Measurements from ENCODE around the gene BOLL.
"Not testable (repeated sequence)": the region's sequence is repeated elsewhere in the genome, so short reads cannot be mapped to it uniquely, and the experiment has no call there.

Gene BOLL

GRCh38 chr2:197798187-197798586 lies 13.1 kb upstream of the BOLL start:
- no peak for DNase-seq (ENCODE audit: low read depth, low spot score)

GRCh38 chr2:197795277-197795676 lies 10.2 kb upstream of the BOLL start:
- no peak for DNase-seq (ENCODE audit: low read depth, low spot score)

- no peak for DNase-seq (ENCODE audit: low read depth, low spot score)
These were observed 8.3 kb upstream of the BOLL start for GRCh38 chr2:197793456-197793855.

GRCh38 chr2:197786010-197786877 lies 1.1 kb upstream of the BOLL start:
- DNase-seq (ENCODE audit: low read depth, low spot score): peak; percentile 82

DNA sequence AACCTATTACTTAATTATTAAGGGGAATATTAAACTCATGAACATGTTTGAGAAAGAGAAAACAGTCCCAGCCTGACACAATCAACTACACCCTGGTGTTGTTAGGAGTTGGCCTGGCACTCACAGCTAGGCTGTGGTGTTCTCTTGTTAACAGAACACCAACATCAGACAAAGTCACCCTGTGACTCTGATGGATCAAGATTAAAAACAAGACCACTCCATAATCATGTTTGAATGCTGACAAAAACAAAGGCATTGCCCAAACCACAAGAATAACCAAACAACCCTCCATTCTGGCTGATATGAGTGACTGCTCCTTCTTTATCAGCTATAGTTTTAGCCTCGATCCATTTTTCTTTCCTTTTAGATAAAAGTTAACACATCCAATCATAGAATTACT lies 3.0 kb downstream of the BOLL start:
- DNase-seq (ENCODE audit: low read depth, low spot score): no peak

DNA sequence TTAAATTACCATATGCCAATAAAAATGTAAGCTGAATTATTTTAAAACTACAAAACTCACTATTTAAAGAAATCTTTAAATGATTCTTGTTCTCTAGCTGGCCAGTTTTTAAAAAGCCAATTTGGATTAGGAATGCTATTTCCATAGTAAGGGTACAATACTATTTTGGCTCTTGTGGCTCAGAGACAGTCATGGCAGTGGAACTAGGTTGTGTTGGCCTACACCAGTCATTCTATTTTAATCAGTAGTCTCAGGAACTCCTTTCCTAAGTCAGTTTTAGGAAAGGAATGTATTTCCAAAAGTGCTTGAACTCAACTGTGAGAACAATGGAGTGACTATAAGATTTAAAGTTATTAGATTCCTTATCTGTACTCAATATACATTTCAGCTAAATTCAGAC lies 5.9 kb downstream of the BOLL start:
- DNase-seq (ENCODE audit: low read depth, low spot score): no peak

- no peak for DNase-seq (ENCODE audit: low read depth, low spot score)
These were observed 7.2 kb downstream of the BOLL start for GRCh38 chr2:197777823-197778407.

DNA sequence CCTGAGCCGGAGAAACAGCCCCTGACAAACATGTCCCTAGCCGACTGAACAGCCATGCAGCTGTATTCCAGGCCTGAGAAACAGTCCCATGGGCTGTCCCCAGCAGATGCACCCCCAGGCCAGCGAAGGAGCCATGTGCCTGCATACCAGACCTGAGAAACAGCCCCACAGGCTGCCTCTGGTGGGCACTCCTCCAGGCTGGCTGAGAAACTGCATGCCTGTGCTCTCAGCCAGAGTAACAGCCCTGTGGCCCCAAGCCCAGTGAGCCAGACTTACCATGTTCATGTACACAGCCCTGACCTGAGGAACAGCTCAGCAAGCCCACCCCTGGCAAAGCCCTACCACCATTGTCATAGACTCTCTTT lies 24.8 kb downstream of the BOLL start:
- peak; percentile 21 for DNase-seq (ENCODE audit: low read depth, low spot score)

GRCh38 chr2:197759625-197760292 lies 25.4 kb downstream of the BOLL start:
- peak; percentile 1 for DNase-seq (ENCODE audit: low read depth, low spot score)

GRCh38 chr2:197759013-197759412 lies 26.1 kb downstream of the BOLL start:
- peak; percentile 14 for DNase-seq (ENCODE audit: low read depth, low spot score)

DNA sequence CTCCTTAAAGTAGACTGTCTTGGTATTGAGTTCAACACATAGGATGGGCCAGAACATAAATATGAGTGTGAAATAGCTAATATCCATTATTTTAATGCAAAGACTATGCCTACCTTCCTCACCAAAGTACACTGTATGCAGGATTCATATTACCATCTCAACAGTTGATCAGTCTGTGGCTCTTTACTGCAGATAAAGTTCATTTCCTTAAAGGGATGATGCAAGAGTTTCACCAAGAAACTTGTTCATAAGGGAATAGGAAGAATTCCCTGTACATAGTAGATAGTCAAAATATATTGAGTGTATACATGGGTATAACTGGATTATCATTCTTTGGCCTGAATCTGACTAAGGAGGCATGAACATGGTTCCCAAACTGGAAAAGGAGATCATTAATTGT lies 44.9 kb downstream of the BOLL start:
- no peak for DNase-seq (ENCODE audit: low read depth, low spot score)

DNA sequence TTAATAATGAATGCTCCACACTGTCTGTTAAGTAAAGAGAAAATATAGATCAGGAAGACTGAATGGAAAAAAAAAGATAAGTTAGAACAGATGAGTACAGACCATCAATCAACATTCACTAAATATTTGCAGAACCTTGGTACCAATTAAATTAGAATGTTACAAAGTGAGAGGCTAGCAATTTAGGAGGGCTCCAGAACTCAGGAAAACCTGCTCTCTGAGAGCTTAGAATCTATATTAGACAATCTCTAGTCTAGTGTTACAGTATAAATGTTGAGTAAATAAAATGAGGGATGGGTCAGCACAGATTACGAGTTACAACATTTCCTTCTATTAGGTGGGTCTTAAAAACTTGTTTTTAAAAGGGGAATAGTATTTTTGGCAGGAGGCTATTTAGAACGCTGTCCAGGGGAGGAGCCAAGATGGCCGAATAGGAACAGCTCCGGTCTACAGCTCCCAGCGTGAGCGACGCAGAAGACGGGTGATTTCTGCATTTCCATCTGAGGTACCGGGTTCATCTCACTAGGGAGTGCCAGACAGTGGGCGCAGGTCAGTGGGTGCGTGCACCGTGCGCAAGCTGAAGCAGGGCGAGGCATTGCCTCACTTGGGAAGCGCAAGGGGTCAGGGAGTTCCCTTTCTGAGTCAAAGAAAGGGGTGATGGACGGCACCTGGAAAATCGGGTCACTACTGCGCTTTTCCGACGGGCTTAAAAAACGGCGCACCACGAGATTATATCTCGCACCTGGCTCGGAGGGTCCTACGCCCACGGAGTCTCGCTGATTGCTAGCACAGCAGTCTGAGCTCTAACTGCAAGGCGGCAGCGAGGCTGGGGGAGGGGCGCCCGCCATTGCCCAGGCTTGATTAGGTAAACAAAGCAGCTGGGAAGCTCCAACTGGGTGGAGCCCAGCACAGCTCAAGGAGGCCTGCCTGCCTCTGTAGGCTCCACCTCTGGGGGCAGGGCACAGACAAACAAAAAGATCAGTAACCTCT lies 56.3 kb downstream of the BOLL start:
- DNase-seq (ENCODE audit: low read depth, low spot score): peak; percentile 22

DNA sequence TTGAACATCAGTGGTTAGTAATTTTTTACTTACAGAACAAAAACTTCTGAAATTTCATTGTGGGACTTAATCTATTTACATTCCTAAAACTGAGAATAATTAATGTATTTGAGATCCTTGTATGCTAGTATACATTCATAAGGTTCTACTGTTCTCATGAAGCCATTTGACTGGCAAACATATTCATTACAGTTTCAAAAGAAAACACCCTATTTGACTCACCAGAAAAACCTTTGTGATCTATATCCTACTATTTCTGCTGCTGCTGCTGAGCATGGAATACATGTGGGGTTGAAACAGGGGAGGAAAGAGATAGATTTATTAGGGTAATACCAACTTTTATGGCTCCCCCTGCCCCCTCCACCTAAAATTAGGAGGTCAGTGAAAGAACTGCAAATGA lies 58.1 kb downstream of the BOLL start:
- DNase-seq (ENCODE audit: low read depth, low spot score): no peak

DNA sequence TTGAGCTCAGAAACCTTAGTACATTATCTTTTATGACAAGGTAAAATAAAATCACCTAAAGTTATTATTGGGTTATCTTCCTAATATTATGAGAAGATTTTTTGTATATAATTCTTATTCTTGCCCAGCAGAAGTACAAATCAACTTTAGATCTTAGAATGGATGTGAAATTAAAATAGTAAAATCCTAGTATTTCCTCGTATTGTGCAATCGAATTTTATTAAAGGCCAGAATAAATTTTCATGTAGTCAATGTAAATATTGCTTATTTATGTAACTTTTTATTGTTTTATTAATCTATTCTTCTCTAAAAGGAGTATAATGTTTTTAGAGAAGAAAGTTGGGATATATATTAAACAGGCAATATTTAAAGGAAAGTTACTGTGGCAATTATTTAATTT lies 67.3 kb downstream of the BOLL start:
- DNase-seq (ENCODE audit: low read depth, low spot score): no peak

- no peak for DNase-seq (ENCODE audit: low read depth, low spot score)
These were observed 71.8 kb downstream of the BOLL start for GRCh38 chr2:197713271-197713670.

- DNase-seq (ENCODE audit: low read depth, low spot score): no peak
These were observed 73.5 kb downstream of the BOLL start for GRCh38 chr2:197711578-197711977.

GRCh38 chr2:197710424-197711042 lies 74.6 kb downstream of the BOLL start:
- peak; percentile 3 for DNase-seq (ENCODE audit: low read depth, low spot score)

DNA sequence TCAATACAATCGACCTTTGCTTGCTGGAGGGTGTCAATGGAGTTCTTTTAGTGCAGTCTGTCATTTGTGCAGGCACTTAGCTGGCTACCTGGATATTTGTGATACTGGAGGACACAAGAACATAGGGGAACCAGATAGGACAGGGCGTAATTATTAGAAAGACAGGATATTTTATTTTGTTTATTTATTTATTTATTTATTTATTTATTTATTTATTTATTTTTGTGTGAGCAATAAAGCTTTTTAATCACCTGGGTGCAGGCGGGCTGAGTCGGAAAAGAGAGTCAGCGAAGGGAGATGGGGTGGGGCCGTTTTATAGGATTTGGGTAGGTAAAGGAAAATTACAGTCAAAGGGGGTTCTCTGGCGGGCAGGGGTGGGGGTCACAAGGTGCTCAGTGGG lies 76.0 kb downstream of the BOLL start:
- not testable (repeated sequence) for DNase-seq (ENCODE audit: low read depth, low spot score)

GRCh38 chr2:197708331-197708730 lies 76.8 kb downstream of the BOLL start:
- no peak for DNase-seq (ENCODE audit: low read depth, low spot score)

- peak; percentile 44 for DNase-seq (ENCODE audit: low read depth, low spot score)
These were observed 77.6 kb downstream of the BOLL start for GRCh38 chr2:197707316-197708213.
